ENCODE data around the gene BRIP1. TPM values are rescaled to one million over a fixed set of nuclear protein-coding genes. Genes with fewer than 3 reads are reported as not detected.
"Not testable (repeated sequence)": the region's sequence is repeated elsewhere in the genome, so short reads cannot be mapped to it uniquely, and the experiment has no call there.

Gene BRIP1
- total RNA-seq, 3 donors from 2014 or later, result 0.89 to 7.4 (median 3.2) TPM

- Histone ChIP-seq H3K36me3 (ENCODE audit: low read depth) (no peaks in the 10 kb centered on the region), H3K9me3 (peaks cover 7% of the 10 kb centered on the region), H3K4me3 (no peak overlapping the region), H3K4me1 (ENCODE audit: low read depth) (no peaks in the 10 kb centered on the region)
- TF ChIP-seq, protein P1, sequence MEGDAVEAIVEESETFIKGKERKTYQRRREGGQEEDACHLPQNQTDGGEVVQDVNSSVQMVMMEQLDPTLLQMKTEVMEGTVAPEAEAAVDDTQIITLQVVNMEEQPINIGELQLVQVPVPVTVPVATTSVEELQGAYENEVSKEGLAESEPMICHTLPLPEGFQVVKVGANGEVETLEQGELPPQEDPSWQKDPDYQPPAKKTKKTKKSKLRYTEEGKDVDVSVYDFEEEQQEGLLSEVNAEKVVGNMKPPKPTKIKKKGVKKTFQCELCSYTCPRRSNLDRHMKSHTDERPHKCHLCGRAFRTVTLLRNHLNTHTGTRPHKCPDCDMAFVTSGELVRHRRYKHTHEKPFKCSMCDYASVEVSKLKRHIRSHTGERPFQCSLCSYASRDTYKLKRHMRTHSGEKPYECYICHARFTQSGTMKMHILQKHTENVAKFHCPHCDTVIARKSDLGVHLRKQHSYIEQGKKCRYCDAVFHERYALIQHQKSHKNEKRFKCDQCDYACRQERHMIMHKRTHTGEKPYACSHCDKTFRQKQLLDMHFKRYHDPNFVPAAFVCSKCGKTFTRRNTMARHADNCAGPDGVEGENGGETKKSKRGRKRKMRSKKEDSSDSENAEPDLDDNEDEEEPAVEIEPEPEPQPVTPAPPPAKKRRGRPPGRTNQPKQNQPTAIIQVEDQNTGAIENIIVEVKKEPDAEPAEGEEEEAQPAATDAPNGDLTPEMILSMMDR (IDR thresholded peaks at IDR 0.05), result no peak
- intact Hi-C loops (cut with DNase I, micrococcal nuclease), result no loop called here
- ATAC-seq (no peak), DNase-seq (no peak)
Measured at GRCh38 chr17:61720016-61720795, 143.1 kb downstream of the BRIP1 start.

GRCh38 chr17:61719220-61719619 lies 144.1 kb downstream of the BRIP1 start:
- H3K4me1 ChIP-seq (ENCODE audit: low read depth); DNase-seq; intact Hi-C loops (cut with DNase I, micrococcal nuclease); H3K9me3 ChIP-seq; H3K36me3 ChIP-seq (ENCODE audit: low read depth); ATAC-seq; H3K4me3 ChIP-seq: not testable (repeated sequence)

- no peaks in the 10 kb centered on the region for H3K4me1 ChIP-seq (ENCODE audit: low read depth)
- H3K9me3 ChIP-seq, result peaks cover 7% of the 10 kb centered on the region
- TF ChIP-seq, protein P1 (IDR thresholded peaks at IDR 0.05), result no peak
- H3K4me3 ChIP-seq, result no peak overlapping the region
- ATAC-seq (no peak), DNase-seq (no peak)
- H3K36me3 ChIP-seq (ENCODE audit: low read depth), result no peaks in the 10 kb centered on the region
- intact Hi-C loops (cut with DNase I, micrococcal nuclease), result no loop called here
Measured at GRCh38 chr17:61718022-61718421, 145.3 kb downstream of the BRIP1 start.

- no peak for DNase-seq
- peaks cover 7% of the 10 kb centered on the region for H3K9me3 ChIP-seq
- TF ChIP-seq, protein P1 (IDR thresholded peaks at IDR 0.05), result no peak
- no peak for ATAC-seq
- intact Hi-C loops (cut with DNase I, micrococcal nuclease), result no loop called here
- no peak overlapping the region for H3K4me3 ChIP-seq
- no peaks in the 10 kb centered on the region for H3K4me1 ChIP-seq (ENCODE audit: low read depth)
- H3K36me3 ChIP-seq (ENCODE audit: low read depth), result no peaks in the 10 kb centered on the region
Measured at GRCh38 chr17:61717352-61717751, 146.0 kb downstream of the BRIP1 start.

DNA sequence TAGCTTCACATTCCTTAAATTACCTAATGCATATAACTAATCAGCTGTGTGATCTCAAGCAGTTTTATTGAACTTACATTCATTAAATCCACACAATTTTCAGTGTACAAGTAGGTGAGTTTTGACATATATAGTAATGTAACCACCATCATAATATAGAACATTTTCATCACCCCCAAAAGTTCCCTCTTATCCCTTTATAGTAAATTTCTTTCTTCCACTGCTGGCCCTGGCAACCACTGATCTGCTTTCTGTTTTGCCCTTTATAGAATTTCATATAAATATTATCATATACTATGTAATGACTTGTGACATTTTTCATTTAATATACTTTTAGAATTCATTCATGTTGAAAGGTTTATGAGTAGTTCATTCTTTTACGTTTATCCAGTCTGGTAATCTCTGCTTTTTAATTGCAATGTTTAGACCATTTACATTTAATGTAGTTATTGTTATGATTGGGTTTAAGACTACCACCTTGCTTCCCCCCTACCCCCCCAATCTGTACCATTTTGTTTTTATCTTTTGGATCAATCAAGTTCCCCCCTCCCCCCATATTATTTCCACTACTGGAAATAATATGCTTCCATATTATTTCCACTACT lies 147.0 kb downstream of the BRIP1 start:
- Histone ChIP-seq H3K4me1 (ENCODE audit: low read depth) (no peaks in the 10 kb centered on the region), H3K4me3 (no peak overlapping the region), H3K36me3 (ENCODE audit: low read depth) (no peaks in the 10 kb centered on the region), H3K9me3 (peaks cover 7% of the 10 kb centered on the region)
- intact Hi-C loops (cut with DNase I, micrococcal nuclease), result no loop called here
- TF ChIP-seq, protein P1 (IDR thresholded peaks at IDR 0.05), result no peak
- no peak for ATAC-seq
- no peak for DNase-seq

DNA sequence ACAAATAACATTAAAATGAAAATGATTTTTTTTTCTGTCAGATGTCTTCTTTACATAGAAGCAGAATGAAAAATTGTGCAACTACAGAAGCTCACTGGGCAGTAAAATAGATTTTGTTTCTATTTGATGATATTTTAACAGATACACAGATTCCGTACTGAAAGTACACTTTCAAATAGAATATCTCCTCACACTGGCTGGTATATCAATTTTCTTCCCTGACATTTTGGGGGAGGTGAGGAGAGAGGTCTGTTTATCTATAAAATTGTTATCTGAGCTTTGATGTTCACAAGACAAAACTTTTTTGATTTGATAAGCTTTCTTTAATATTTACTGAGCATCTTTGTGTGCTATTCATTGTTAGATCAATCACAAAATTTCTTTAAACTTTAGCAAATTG lies 148.0 kb downstream of the BRIP1 start:
- Histone ChIP-seq H3K4me3 (no peak overlapping the region), H3K4me1 (ENCODE audit: low read depth) (no peaks in the 10 kb centered on the region), H3K9me3 (peaks cover 7% of the 10 kb centered on the region), H3K36me3 (ENCODE audit: low read depth) (no peaks in the 10 kb centered on the region)
- DNase-seq (no peak), ATAC-seq (no peak)
- TF ChIP-seq, protein P1 (IDR thresholded peaks at IDR 0.05), result no peak
- intact Hi-C loops (cut with DNase I, micrococcal nuclease), result no loop called here

Data from mucosa of descending colon (tissue), 3 donors.